ENCODE measurements around the gene SAMD1. TPM values are rescaled to one million over a fixed set of nuclear protein-coding genes. Genes with fewer than 3 reads are reported as not detected.

SAMD1 gene
- polyA plus RNA-seq, 1 experiment, result 9.2 TPM

DNA sequence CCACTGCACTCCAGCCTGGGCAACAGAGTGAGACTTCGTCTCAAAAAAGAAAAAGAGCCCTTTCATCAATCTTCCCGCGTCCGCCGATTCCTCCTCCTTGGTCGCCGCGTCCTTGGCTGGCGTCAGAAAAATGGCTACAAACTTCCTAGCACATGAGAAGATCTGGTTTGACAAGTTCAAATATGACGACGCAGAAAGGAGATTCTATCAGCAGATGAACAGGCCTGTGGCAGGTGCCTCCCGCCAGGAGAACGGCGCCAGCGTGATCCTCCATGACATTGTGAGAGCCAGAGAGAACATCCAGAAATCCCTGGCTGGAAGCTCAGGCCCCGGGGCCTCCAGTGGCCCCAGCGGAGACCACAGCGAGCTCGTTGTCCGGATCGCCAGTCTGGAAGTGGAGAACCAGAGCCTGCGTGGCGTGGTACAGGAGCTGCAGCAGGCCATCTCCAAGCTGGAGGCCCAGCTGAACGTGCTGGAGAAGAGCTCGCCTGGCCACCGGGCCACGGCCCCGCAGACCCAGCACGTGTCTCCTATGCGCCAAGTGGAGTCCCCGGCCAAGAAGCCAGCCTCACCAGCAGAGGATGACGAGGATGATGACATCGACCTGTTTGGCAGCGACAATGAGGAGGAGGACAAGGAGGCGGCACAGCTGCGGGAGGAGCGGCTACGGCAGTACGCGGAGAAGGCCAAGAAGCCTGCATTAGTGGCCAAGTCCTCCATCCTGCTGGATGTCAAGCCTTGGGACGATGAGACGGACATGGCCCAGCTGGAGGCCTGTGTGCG lies 20.1 kb downstream of the SAMD1 start:
- no peak for DNase-seq (ENCODE audit: low read depth)
- no peaks in the 10 kb centered on the region for H3K27me3 ChIP-seq (ENCODE audit: control insufficient read depth, insufficient read depth, low read length)
- POLR2A ChIA-PET, result interaction anchor here (0.5 kb wide), 1 partner anchor 201 kb away, joined by 3 read pairs; no protein-coding TSS in a partner anchor
- TF ChIP-seq, protein P1, sequence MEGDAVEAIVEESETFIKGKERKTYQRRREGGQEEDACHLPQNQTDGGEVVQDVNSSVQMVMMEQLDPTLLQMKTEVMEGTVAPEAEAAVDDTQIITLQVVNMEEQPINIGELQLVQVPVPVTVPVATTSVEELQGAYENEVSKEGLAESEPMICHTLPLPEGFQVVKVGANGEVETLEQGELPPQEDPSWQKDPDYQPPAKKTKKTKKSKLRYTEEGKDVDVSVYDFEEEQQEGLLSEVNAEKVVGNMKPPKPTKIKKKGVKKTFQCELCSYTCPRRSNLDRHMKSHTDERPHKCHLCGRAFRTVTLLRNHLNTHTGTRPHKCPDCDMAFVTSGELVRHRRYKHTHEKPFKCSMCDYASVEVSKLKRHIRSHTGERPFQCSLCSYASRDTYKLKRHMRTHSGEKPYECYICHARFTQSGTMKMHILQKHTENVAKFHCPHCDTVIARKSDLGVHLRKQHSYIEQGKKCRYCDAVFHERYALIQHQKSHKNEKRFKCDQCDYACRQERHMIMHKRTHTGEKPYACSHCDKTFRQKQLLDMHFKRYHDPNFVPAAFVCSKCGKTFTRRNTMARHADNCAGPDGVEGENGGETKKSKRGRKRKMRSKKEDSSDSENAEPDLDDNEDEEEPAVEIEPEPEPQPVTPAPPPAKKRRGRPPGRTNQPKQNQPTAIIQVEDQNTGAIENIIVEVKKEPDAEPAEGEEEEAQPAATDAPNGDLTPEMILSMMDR (IDR thresholded peaks at IDR 0.05; ENCODE audit: insufficient read depth, low read depth, low read length), result no peak
- H3K36me3 ChIP-seq (ENCODE audit: control insufficient read depth, insufficient read depth, low read length), result no peaks in the 10 kb centered on the region
- CTCF ChIA-PET, result interaction anchor here (0.6 to 6.0 kb wide), 11 partner anchors 11 to 274 kb away, joined by 3 to 115 read pairs (median 4); partner anchors contain the start of genes ASF1B, NANOS3 and PALM3
- no peak overlapping the region for H3K4me3 ChIP-seq (ENCODE audit: low read depth, low read length)

DNA sequence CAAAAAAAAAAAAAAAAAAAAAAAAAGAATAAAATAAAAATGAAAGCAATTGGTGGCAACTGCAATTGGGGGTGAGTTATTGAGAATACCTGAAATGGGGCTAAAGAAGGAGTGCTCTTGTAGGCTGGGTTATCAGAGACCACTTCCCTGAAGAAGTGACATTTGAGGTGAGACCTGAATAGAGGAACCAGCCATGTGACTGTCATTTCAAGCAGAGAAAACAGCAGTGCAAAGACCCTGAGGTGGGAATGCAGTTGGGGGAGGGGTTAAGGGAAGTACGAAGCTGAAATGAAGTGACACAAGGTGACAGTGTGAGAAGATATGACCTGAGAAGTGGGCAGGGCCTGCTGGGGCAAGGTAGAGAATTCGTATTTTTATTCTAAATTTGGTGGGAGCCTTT lies 24.4 kb downstream of the SAMD1 start:
- CTCF ChIA-PET, result interaction anchor here (0.9 kb wide), 1 partner anchor 18 kb away, joined by 4 read pairs; no protein-coding TSS in a partner anchor
- Histone ChIP-seq H3K36me3 (ENCODE audit: control insufficient read depth, insufficient read depth, low read length) (no peaks in the 10 kb centered on the region), H3K27me3 (ENCODE audit: control insufficient read depth, insufficient read depth, low read length) (no peaks in the 10 kb centered on the region), H3K4me3 (ENCODE audit: low read depth, low read length) (no peak overlapping the region)
- no peak for DNase-seq (ENCODE audit: low read depth)
- POLR2A ChIA-PET, result no interaction called here
- TF ChIP-seq, protein P1 (IDR thresholded peaks at IDR 0.05; ENCODE audit: insufficient read depth, low read depth, low read length), result no peak

DNA sequence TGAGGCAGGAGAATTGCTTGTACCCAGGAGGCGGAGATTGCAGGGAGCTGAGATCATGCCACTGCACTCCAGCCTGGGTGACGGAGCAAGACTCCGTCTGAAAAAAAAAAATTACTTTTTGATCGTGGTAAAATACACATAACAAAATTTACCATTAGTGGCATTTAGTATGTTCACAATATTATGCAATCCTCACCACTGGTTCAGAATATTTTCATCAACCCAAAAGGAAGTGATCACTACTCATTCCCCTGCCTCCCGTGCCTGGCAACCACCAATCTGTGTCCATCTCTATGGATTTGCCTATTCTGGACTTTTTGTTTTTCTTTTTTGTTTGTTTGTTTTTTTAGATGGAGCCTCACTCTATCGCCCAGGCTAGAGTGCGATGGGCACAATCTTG lies 27.4 kb downstream of the SAMD1 start:
- POLR2A ChIA-PET, result no interaction called here
- H3K36me3 ChIP-seq (ENCODE audit: control insufficient read depth, insufficient read depth, low read length), result no peaks in the 10 kb centered on the region
- CTCF ChIA-PET, result interaction anchor here (1.3 to 8.7 kb wide), 2 partner anchors 9 to 32 kb away, joined by 4 to 115 read pairs; partner anchors contain the start of genes IL27RA and MISP3
- no peak for DNase-seq (ENCODE audit: low read depth)
- TF ChIP-seq, protein P1 (IDR thresholded peaks at IDR 0.05; ENCODE audit: insufficient read depth, low read depth, low read length), result no peak
- H3K27me3 ChIP-seq (ENCODE audit: control insufficient read depth, insufficient read depth, low read length), result peaks cover 8% of the 10 kb centered on the region; the same call in 1 of the 2 replicates
- H3K4me3 ChIP-seq (ENCODE audit: low read depth, low read length), result no peak overlapping the region

DNA sequence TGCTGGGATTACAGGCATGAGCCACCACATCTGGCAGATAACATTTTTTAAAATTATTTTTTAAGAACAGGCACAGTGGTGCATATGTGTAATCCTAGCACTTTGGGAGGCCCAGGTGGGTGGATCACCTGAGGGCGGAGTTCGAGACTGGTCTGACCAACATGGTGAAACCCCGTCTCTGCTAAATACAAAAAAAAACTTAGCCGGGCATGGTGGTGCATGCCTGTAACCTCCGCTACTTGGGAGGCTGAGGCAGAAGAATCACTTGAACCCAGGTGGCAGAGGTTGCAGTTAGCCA lies 28.0 kb downstream of the SAMD1 start:
- H3K36me3 ChIP-seq (ENCODE audit: control insufficient read depth, insufficient read depth, low read length), result no peaks in the 10 kb centered on the region
- POLR2A ChIA-PET, result no interaction called here
- CTCF ChIA-PET, result interaction anchor here (1.3 to 8.7 kb wide), 3 partner anchors 9 to 31 kb away, joined by 4 to 115 read pairs (median 5); partner anchors contain the start of genes IL27RA and MISP3
- no peak overlapping the region for H3K4me3 ChIP-seq (ENCODE audit: low read depth, low read length)
- no peak for DNase-seq (ENCODE audit: low read depth)
- H3K27me3 ChIP-seq (ENCODE audit: control insufficient read depth, insufficient read depth, low read length), result peaks cover 8% of the 10 kb centered on the region; the same call in 1 of the 2 replicates
- TF ChIP-seq, protein P1 (IDR thresholded peaks at IDR 0.05; ENCODE audit: insufficient read depth, low read depth, low read length), result no peak

DNA sequence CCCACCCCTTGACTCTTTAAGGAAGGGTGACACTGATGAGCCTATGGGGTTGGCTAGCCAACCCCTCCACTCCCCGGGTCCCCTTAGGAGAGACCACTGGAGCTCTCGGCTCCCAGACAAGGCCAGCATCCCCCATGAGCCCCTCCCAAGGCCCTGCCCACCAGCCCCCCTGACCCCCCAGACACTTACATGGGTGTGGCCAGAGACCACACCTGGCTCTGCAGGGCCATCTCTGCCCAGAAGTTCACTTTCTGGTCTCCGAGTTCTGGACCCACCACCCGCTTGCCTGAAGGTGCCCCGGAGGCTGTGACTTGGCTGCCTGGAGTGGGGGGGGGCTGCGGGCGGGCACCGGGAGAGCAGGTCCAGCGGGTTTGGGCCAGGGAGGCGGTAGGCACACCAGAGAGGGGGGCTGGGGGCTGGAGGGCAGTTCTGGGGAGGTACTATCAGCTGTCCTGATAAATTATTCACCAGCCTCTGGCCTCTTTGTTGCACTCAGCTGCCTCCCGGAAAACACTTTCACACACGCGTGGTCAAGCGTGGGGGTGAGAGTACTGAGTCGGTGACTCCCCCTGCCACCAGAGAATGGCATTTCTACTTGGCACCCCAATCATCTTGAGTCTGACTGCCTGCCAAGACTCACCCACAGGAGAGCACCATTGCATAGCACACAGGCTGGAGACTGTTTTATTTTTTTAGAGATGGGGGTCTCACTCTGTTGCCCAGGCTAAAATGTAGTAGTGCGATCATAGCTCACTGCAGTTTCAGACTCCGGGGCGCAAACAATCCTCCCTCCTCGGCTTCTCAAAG lies 28.6 kb downstream of the SAMD1 start, which contains the start of gene PALM3:
Gene PALM3, minus strand, starts transcription at position 326 of the 807 bp plus-strand sequence. Its CDS starts 96 bp downstream, at position 230.
- Histone ChIP-seq H3K36me3 (ENCODE audit: control insufficient read depth, insufficient read depth, low read length) (no peaks in the 10 kb centered on the region), H3K27me3 (ENCODE audit: control insufficient read depth, insufficient read depth, low read length) (peaks cover 8% of the 10 kb centered on the region; the same call in 1 of the 2 replicates), H3K4me3 (ENCODE audit: low read depth, low read length) (no peak within 1 kb of the TSS)
- TF ChIP-seq, protein P1 (IDR thresholded peaks at IDR 0.05; ENCODE audit: insufficient read depth, low read depth, low read length), result no peak
- ChIA-PET POLR2A (no interaction called here), CTCF (interaction anchor here (1.3 to 8.7 kb wide), 5 partner anchors 9 to 53 kb away, joined by 4 to 115 read pairs (median 5); partner anchors contain the start of genes IL27RA and MISP3)
- no peak for DNase-seq (ENCODE audit: low read depth)
